Cardiac fibroblast (primary cell): Measurements from ENCODE around the gene SHC3.
A peak's percentile ranks its signal among the peaks of the same experiment; 100 is the strongest.

ENCODE experiments used
- DNase-seq, 2 donors: peaks; one replicate each; pipeline versions ENCODE4 v3.0.0 to v3.0.0-alpha.2; 2010; ENCODE audit warnings: low read depth in 2 of 2
- H3K4me3 ChIP-seq, 2 donors: replicated peaks in 1 of 2; 1 replicate in 1 of 2; 2 replicates in 1 of 2; pipeline ENCODE4 v1.5.1; 2011; ENCODE audit warnings: low read depth in 2 of 2, low read length in 2 of 2, mild to moderate bottlenecking in 2 of 2, moderate library complexity in 1 of 2
- CTCF ChIP-seq: IDR thresholded peaks from one replicate; pipeline ENCODE4 v1.5.1; 2011; ENCODE audit warnings: low read depth, mild to moderate bottlenecking, low read length, inconsistent platforms

The SHC3 gene

GRCh38 chr9:89039104-89039465 is 139.5 kb downstream of the SHC3 start:
- no peak for TF ChIP-seq CTCF
- no peak overlapping the region for H3K4me3 ChIP-seq
- DNase-seq = no peak

- no peak overlapping the region for H3K4me3 ChIP-seq
- no peak for TF ChIP-seq CTCF
- peak; percentile 96 to 99 for DNase-seq
Measured at GRCh38 chr9:89038382-89039103, 140.1 kb downstream of the SHC3 start.

- no peak overlapping the region for H3K4me3 ChIP-seq
- TF ChIP-seq CTCF = no peak
- no peak for DNase-seq
Measured at GRCh38 chr9:89037891-89038290, 140.7 kb downstream of the SHC3 start.

- DNase-seq = peak in 1 of 2 donors; percentile 34
- H3K4me3 ChIP-seq = no peak overlapping the region
Measured at GRCh38 chr9:89037346-89037745, 141.3 kb downstream of the SHC3 start.

GRCh38 chr9:89036891-89037290 is 141.7 kb downstream of the SHC3 start:
- no peak for TF ChIP-seq CTCF
- no peak overlapping the region for H3K4me3 ChIP-seq
- no peak for DNase-seq

More at GRCh38 chr9:89037346-89037745, 141.3 kb downstream of the SHC3 start:
- no peak for TF ChIP-seq CTCF

GRCh38 chr9:89036383-89036782 is 142.2 kb downstream of the SHC3 start:
- no peak for TF ChIP-seq CTCF
- peak; percentile 58 to 77 for DNase-seq
- no peak overlapping the region for H3K4me3 ChIP-seq

- no peak for TF ChIP-seq CTCF
- DNase-seq = no peak
- H3K4me3 ChIP-seq = no peak overlapping the region
Measured at GRCh38 chr9:89032661-89033060, 146.0 kb downstream of the SHC3 start.
